H9 (cell line): ENCODE measurements around the gene ZNF44. TPM values are rescaled to one million over a fixed set of nuclear protein-coding genes. Genes with fewer than 3 reads are reported as not detected.

Source experiments
- DNase-seq: peaks from one replicate; pipeline ENCODE4 v3.0.0-alpha.2; 2017
- H2AFZ ChIP-seq: one replicate; pipeline ENCODE4 v1.6.1; 2013; ENCODE audit warnings: mild to moderate bottlenecking, low read length, control low read depth, moderate library complexity
- H2AK5ac ChIP-seq: 2 replicates; pipeline ENCODE4 v1.6.1; 2013; ENCODE audit warnings: low read length, control low read depth, mixed read lengths; ENCODE audit not compliant: insufficient read length
- H2BK120ac ChIP-seq: one replicate; pipeline ENCODE4 v1.6.1; 2013; ENCODE audit warnings: low read depth, mild to moderate bottlenecking, low read length, control low read depth, inconsistent platforms; ENCODE audit not compliant: poor library complexity, severe bottlenecking
- H2BK12ac ChIP-seq: 2 replicates; pipeline ENCODE4 v1.6.1; 2013; ENCODE audit warnings: low read length, control low read depth, mixed read lengths, low read depth; ENCODE audit not compliant: insufficient read length
- H2BK15ac ChIP-seq: 2 replicates; pipeline ENCODE4 v1.6.1; 2013; ENCODE audit warnings: low read depth, low read length, control low read depth
- H2BK20ac ChIP-seq: one replicate; pipeline ENCODE4 v1.6.1; 2013; ENCODE audit warnings: low read depth, mild to moderate bottlenecking, low read length, control low read depth, inconsistent platforms; ENCODE audit not compliant: poor library complexity, severe bottlenecking
- H2BK5ac ChIP-seq: 2 replicates; pipeline ENCODE4 v1.6.1; 2013; ENCODE audit warnings: low read length, control low read depth, mixed read lengths; ENCODE audit not compliant: insufficient read length
- H3K14ac ChIP-seq: 2 replicates; pipeline ENCODE4 v1.6.1; 2013; ENCODE audit warnings: low read length, control low read depth; ENCODE audit not compliant: insufficient read depth
- H3K18ac ChIP-seq: 2 replicates; pipeline ENCODE4 v1.6.1; 2013; ENCODE audit warnings: low read depth, mild to moderate bottlenecking, mixed read lengths, low read length, control low read depth; ENCODE audit not compliant: insufficient read length
- H3K23ac ChIP-seq: 2 replicates; pipeline ENCODE4 v1.6.1; 2013; ENCODE audit warnings: low read length, control low read depth, mixed read lengths, low read depth; ENCODE audit not compliant: insufficient read length
- H3K23me2 ChIP-seq: 2 replicates; pipeline ENCODE4 v1.6.1; 2013; ENCODE audit warnings: low read depth, mild to moderate bottlenecking, mixed read lengths, low read length, control low read depth; ENCODE audit not compliant: insufficient read length, poor library complexity, severe bottlenecking
- H3K27ac ChIP-seq: 2 replicates; pipeline ENCODE4 v1.5.1; 2013; ENCODE audit warnings: low read length, control low read depth, mixed read lengths, low read depth; ENCODE audit not compliant: insufficient read length
- H3K27me3 ChIP-seq: 2 replicates; pipeline ENCODE4 v1.6.1; 2013; ENCODE audit warnings: low read length, control low read depth, inconsistent platforms; ENCODE audit not compliant: insufficient read depth
- H3K4ac ChIP-seq: 2 replicates; pipeline ENCODE4 v1.6.1; 2013; ENCODE audit warnings: low read depth, mild to moderate bottlenecking, control low read depth, inconsistent platforms, low read length, moderate library complexity
- H3K4me1 ChIP-seq: 2 replicates; pipeline ENCODE4 v1.6.1; 2013; ENCODE audit warnings: low read length, control low read depth, inconsistent platforms; ENCODE audit not compliant: insufficient read depth
- H3K4me2 ChIP-seq: 2 replicates; pipeline ENCODE4 v1.6.1; 2013; ENCODE audit warnings: low read length, control low read depth, mixed read lengths; ENCODE audit not compliant: insufficient read length, insufficient read depth
- H3K56ac ChIP-seq: 2 replicates; pipeline ENCODE4 v1.6.1; 2013; ENCODE audit warnings: low read depth, mild to moderate bottlenecking, mixed read lengths, low read length, control low read depth; ENCODE audit not compliant: insufficient read length
- H3K79me1 ChIP-seq: 2 replicates; pipeline ENCODE4 v1.6.1; 2013; ENCODE audit warnings: low read depth, mild to moderate bottlenecking, moderate library complexity, low read length, control low read depth, inconsistent platforms; ENCODE audit not compliant: insufficient read depth, poor library complexity, severe bottlenecking
- H3K79me2 ChIP-seq: 2 replicates; pipeline ENCODE4 v1.6.1; 2013; ENCODE audit warnings: low read length, control low read depth, inconsistent platforms; ENCODE audit not compliant: insufficient read depth
- H3K9ac ChIP-seq: 2 replicates; pipeline ENCODE4 v1.6.1; 2013; ENCODE audit warnings: low read length, control low read depth, mixed read lengths; ENCODE audit not compliant: insufficient read length; ENCODE audit errors: extremely low read depth
- H3K9me3 ChIP-seq: one replicate; pipeline ENCODE4 v1.6.1; 2013; ENCODE audit warnings: low read depth, low read length, inconsistent platforms; ENCODE audit not compliant: control insufficient read depth
- H3T11ph ChIP-seq: one replicate; pipeline ENCODE4 v1.6.1; 2013; ENCODE audit warnings: mild to moderate bottlenecking, low read length, control low read depth, inconsistent platforms
- H4K20me1 ChIP-seq: one replicate; pipeline ENCODE4 v1.6.1; 2013; ENCODE audit not compliant: control insufficient read depth, insufficient read length, insufficient read depth
- H4K5ac ChIP-seq: 2 replicates; pipeline ENCODE4 v1.6.1; 2013; ENCODE audit warnings: low read depth, mild to moderate bottlenecking, mixed read lengths, low read length, control low read depth; ENCODE audit not compliant: insufficient read length
- H4K8ac ChIP-seq: replicated peaks from 2 replicates; pipeline ENCODE4 v1.6.1; 2013; ENCODE audit warnings: low read length, control low read depth, mixed read lengths, low read depth; ENCODE audit not compliant: insufficient read length
- H4K91ac ChIP-seq: 2 replicates; pipeline ENCODE4 v1.6.1; 2013; ENCODE audit warnings: low read depth, mild to moderate bottlenecking, moderate library complexity, mixed read lengths, low read length, control low read depth; ENCODE audit not compliant: insufficient read length
- H3K27ac Mint-ChIP-seq, 3 experiments: 2 replicates in 2 of 3; 3 replicates in 1 of 3; pipeline ENCODE4 v1.8.0; 2020 to 2021; ENCODE audit warnings: mixed read lengths in 3 of 3, mild to moderate bottlenecking in 1 of 3, moderate library complexity in 1 of 3
- H3K27me3 Mint-ChIP-seq: 2 replicates; pipeline ENCODE4 v1.8.0; 2021; ENCODE audit warnings: low read depth, mild to moderate bottlenecking, moderate library complexity, mixed read lengths
- H3K36me3 Mint-ChIP-seq, 3 experiments: 2 replicates in 2 of 3; 3 replicates in 1 of 3; pipeline ENCODE4 v1.8.0; 2020 to 2021; ENCODE audit warnings: low read depth in 3 of 3, mixed read lengths in 3 of 3; ENCODE audit not compliant: insufficient read depth in 1 of 3
- H3K4me1 Mint-ChIP-seq, 2 experiments: 2 replicates each; pipeline ENCODE4 v1.8.0; 2020; ENCODE audit warnings: mixed read lengths in 2 of 2
- H3K4me3 Mint-ChIP-seq, 2 experiments: 2 replicates in 1 of 2; 3 replicates in 1 of 2; pipeline ENCODE4 v1.8.0; 2020 to 2021; ENCODE audit warnings: mild to moderate bottlenecking in 2 of 2, mixed read lengths in 2 of 2, moderate library complexity in 1 of 2
- H3K9me3 Mint-ChIP-seq, 2 experiments: 2 replicates in 1 of 2; 3 replicates in 1 of 2; pipeline ENCODE4 v1.8.0; 2020; ENCODE audit warnings: mild to moderate bottlenecking in 2 of 2, mixed read lengths in 2 of 2, moderate library complexity in 1 of 2
- CTCF ChIP-seq: fragments of 200-600 bp; sonication (generic); conservative IDR thresholded peaks from 3 replicates; pipeline ENCODE4 v1.8.0; 2021; ENCODE audit warnings: antibody characterized with exemption, mild to moderate bottlenecking
- WGBS: extraction: QIAGEN DNeasy Blood & Tissue Kit; methylation state at CpG from one replicate; pipeline ENCODE4 v1.1.7; 2013; ENCODE audit warnings: missing lambda C conversion rate, low lambda C conversion rate, mixed read lengths; ENCODE audit not compliant: insufficient read length; ENCODE audit errors: extremely low coverage; 5-methylcytosine and 5-hydroxymethylcytosine counted together
- total RNA-seq: library from RNA; stranded (reverse); gene quantifications from 2 replicates; pipeline ENCODE4 v1.2.1, GENCODE V29; 2021

ZNF44 gene
- total RNA-seq, 1 experiment from 2014 or later, result 6.9 TPM

GRCh38 chr19:12260236-12260635, 34.4 kb downstream of the ZNF44 start:
- Histone ChIP-seq H3K27me3 (no peaks in the 10 kb centered on the region), H3K23ac (no peak overlapping the region), H2BK15ac (no peak overlapping the region), H3K14ac (no peak overlapping the region; the same call in 1 of the 2 replicates), H3K79me1 (no peaks in the 10 kb centered on the region), H3K4ac (no peak overlapping the region), H3K56ac (no peak overlapping the region), H4K8ac (no peak overlapping the region), H4K5ac (no peak overlapping the region), H2AFZ (no peak overlapping the region), H4K20me1 (no peaks in the 10 kb centered on the region), H3K4me2 (no peak overlapping the region), H3K4me1 (no peaks in the 10 kb centered on the region), H2AK5ac (no peak overlapping the region), H3K23me2 (no peaks in the 10 kb centered on the region), H4K91ac (no peak overlapping the region), H2BK20ac (no peak overlapping the region), H3K9me3 (peaks cover 8% of the 10 kb centered on the region), H2BK12ac (no peak overlapping the region), H3K79me2 (no peaks in the 10 kb centered on the region), H2BK5ac (no peak overlapping the region), H3K27ac (no peak overlapping the region), H3T11ph (no peak overlapping the region), H3K18ac (no peak overlapping the region), H2BK120ac (no peak overlapping the region), H3K9ac (no peak overlapping the region)
- H3K4me3 Mint-ChIP-seq, result no peak overlapping the region
- H3K9me3 Mint-ChIP-seq, result peaks cover 59 to 68% of the 10 kb centered on the region in 2 experiments
- WGBS, result no CpG with 5 or more reads among the region's 23 CpGs
- no peak for DNase-seq
- H3K4me1 Mint-ChIP-seq, result 0 out of 4 replicates have a peak, but pooled peaks cover 0 to 1% of the 10 kb centered on the region in 2 experiments
- H3K36me3 Mint-ChIP-seq, result peaks cover 0 to 13% (median 7%) of the 10 kb centered on the region in 3 experiments; a peak in 4 of 7 replicates
- TF ChIP-seq CTCF, result no peak
- H3K27me3 Mint-ChIP-seq, result peaks cover 4% of the 10 kb centered on the region
- H3K27ac Mint-ChIP-seq, result no peak overlapping the region
